Measurements from ENCODE around the gene FOXP1.

- TF ChIP-seq EZH2 (IDR thresholded peaks at IDR 0.05; ENCODE audit: insufficient read depth, poor library complexity, severe bottlenecking) (no peak), EZH2phosphoT487 (IDR thresholded peaks at IDR 0.05; ENCODE audit: insufficient read depth, low read depth) (no peak)
Observed at GRCh38 chr3:70989174-70989573, 594.4 kb downstream of the FOXP1 start.
